Lung (tissue), 12 donors: ENCODE measurements around the gene PCGF1. TPM values are rescaled to one million over a fixed set of nuclear protein-coding genes. Genes with fewer than 3 reads are reported as not detected.

Source experiments
- ATAC-seq: fragments of 200-7000 bp; cut with Tn5 transposase; one replicate; pipeline ENCODE4 v1.9.1; 2020; ENCODE audit warnings: moderate number of reproducible peaks; ENCODE audit not compliant: insufficient read depth, low FRiP score
- DNase-seq, 3 donors: peaks; one replicate each; pipeline ENCODE4 v3.0.0-alpha.2; 2013 to 2017
- H3K27ac ChIP-seq, 2 donors: one replicate each; pipeline ENCODE4 v1.5.1; 2013; ENCODE audit warnings: mild to moderate bottlenecking in 2 of 2, moderate library complexity in 2 of 2, control low read depth in 1 of 2, inconsistent platforms in 1 of 2, low read depth in 1 of 2, low read length in 1 of 2
- H3K27me3 ChIP-seq, 3 donors: one replicate each; pipeline ENCODE4 v1.5.1; 2013; ENCODE audit warnings: low read length in 2 of 3; ENCODE audit not compliant: control insufficient read depth in 3 of 3, insufficient read depth in 3 of 3
- H3K36me3 ChIP-seq, 4 donors: one replicate each; pipeline ENCODE4 v1.5.1; 2013; ENCODE audit warnings: low read length in 4 of 4, mild to moderate bottlenecking in 1 of 4, moderate library complexity in 1 of 4; ENCODE audit not compliant: control insufficient read depth in 4 of 4, insufficient read depth in 4 of 4
- H3K4me1 ChIP-seq, 5 donors: one replicate each; pipeline ENCODE4 v1.5.1; 2013; ENCODE audit warnings: low read length in 5 of 5, mild to moderate bottlenecking in 2 of 5, moderate library complexity in 1 of 5; ENCODE audit not compliant: control insufficient read depth in 5 of 5, insufficient read depth in 5 of 5
- H3K4me3 ChIP-seq: one replicate; pipeline ENCODE4 v1.5.1; 2013; ENCODE audit warnings: mild to moderate bottlenecking, control low read depth, moderate library complexity
- H3K9ac ChIP-seq, 2 donors: one replicate each; pipeline ENCODE4 v1.5.1; 2013; ENCODE audit warnings: low read length in 2 of 2, control low read depth in 1 of 2; ENCODE audit not compliant: insufficient read depth in 1 of 2
- H3K9me3 ChIP-seq, 4 donors: one replicate each; pipeline ENCODE4 v1.5.1; 2013; ENCODE audit warnings: low read length in 3 of 4, mild to moderate bottlenecking in 1 of 4, moderate library complexity in 1 of 4; ENCODE audit not compliant: control insufficient read depth in 4 of 4, insufficient read depth in 3 of 4
- WGBS, 2 donors: extraction: QIAGEN DNeasy Blood & Tissue Kit; methylation state at CpG; one replicate each; pipeline ENCODE4 v1.1.7; 2013; 5-methylcytosine and 5-hydroxymethylcytosine counted together
- polyA plus RNA-seq, 2 donors: library from polyadenylated mRNA; stranded (reverse); fragments of 200-250 nt; gene quantifications; one replicate each; pipeline ENCODE4 v1.2.1, GENCODE V29; 2013
- total RNA-seq, 2 donors: library from RNA; depleted of rRNA in 1 of 2; stranded (reverse); fragments of >200 nt in 1 of 2; gene quantifications; one replicate each; pipeline ENCODE4 v1.2.1, GENCODE V29; 2014 to 2021
- TF ChIP-seq, protein P1 (sequence below): IDR thresholded peaks from 2 replicates; pipeline ENCODE4 v1.5.1; 2012; ENCODE audit warnings: mild to moderate bottlenecking; ENCODE audit errors: control extremely low read depth, extremely low read depth
- donor health status: control.
- donor health status: control.
- donor health status: Bipolar disorder and iron deficiency.
- donor health status: healthy.
- donor health status: DM: yes; HTN: yes; CAD: no.

Gene PCGF1
- total and polyA plus RNA-seq, 4 donors: 16.7 to 47.8 (median 28.1) TPM

DNA sequence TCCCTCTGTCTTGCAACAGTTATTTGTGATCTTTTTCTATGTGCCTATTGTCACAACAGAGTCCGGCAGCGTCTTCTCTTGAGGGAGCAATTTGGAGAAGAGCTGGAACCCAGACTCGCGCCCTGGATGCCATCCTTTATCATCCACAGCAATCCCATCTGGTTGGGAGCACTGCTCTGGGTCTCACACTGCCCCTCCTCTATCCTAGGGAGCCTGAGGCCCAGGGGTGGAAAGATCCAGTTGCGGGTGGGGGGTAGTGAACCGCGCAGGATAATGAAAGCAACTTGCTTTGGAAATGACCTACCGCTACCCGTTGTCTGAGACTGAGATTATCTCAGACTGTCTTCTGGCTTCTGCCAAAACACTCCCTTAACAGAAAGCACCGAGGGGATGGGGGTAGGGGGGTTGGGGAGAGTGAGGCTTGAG, 48.5 kb downstream of the PCGF1 start:
- Histone ChIP-seq H3K4me1 (peaks cover 6 to 33% (median 11%) of the 10 kb centered on the region in 5 donors), H3K27me3 (no peaks in the 10 kb centered on the region), H3K9ac (peak overlapping the region; percentile 54 to 78), H3K9me3 (no peaks in the 10 kb centered on the region), H3K27ac (peak overlapping the region; percentile 55 to 68), H3K4me3 (peak overlapping the region; percentile 50), H3K36me3 (peaks cover 6 to 15% (median 7%) of the 10 kb centered on the region in 4 donors)
- TF ChIP-seq, protein P1, sequence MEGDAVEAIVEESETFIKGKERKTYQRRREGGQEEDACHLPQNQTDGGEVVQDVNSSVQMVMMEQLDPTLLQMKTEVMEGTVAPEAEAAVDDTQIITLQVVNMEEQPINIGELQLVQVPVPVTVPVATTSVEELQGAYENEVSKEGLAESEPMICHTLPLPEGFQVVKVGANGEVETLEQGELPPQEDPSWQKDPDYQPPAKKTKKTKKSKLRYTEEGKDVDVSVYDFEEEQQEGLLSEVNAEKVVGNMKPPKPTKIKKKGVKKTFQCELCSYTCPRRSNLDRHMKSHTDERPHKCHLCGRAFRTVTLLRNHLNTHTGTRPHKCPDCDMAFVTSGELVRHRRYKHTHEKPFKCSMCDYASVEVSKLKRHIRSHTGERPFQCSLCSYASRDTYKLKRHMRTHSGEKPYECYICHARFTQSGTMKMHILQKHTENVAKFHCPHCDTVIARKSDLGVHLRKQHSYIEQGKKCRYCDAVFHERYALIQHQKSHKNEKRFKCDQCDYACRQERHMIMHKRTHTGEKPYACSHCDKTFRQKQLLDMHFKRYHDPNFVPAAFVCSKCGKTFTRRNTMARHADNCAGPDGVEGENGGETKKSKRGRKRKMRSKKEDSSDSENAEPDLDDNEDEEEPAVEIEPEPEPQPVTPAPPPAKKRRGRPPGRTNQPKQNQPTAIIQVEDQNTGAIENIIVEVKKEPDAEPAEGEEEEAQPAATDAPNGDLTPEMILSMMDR: no peak
- WGBS, 2 donors: 2 to 9% methylated on average over 10 of the region's 10 CpGs
- ATAC-seq (no peak), DNase-seq (peak in 1 of 3 donors; percentile 33)

DNA sequence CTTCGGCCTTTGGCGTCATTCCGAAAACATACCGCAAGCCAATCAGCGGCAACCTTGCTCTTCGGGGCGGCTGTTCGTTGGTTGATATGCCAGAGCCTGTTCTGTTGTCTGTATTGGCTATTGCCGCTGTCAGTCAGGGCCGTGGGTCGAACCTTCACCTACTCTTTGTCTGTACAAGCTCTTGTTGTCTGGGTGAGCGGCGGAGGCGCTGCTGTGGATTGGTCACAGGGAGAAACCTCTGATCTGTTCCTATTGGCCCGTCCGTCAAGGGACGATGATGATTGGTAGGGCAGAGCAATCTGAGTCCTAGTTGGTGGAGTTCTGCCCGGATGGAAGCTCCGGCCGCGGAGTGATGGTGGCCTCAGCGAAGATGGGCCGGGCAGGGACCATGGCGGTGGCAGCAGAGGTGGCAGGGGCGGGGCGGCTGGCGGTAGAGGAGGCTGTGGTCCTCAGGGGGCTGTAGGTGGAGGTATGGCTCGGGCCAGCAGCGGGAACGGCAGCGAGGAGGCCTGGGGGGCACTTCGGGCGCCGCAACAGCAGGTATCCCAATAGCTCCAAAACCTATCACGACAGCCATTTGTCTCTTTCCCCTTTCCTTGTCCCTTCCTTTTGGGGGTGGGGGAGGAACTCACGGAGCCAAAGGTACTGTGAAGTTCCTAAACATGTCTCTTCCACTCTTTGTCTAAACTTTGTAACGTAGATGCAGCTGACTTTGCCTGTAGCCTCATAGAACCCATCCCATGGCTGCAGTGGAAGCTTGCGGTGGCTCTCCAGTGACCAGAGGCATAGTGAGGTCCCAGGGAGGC, 49.2 kb downstream of the PCGF1 start, which contains the start of gene WBP1:
Gene WBP1 (plus strand): TSS at position 307 of the 806 bp plus-strand sequence. CDS start 165 bp downstream, at position 472.
- WGBS, 2 donors: 0 to 1% methylated on average over 36 to 38 of the region's 38 CpGs
- ATAC-seq (peak; percentile 93), DNase-seq (peak; percentile 100)
- Histone ChIP-seq H3K27me3 (no peaks in the 10 kb centered on the region), H3K9ac (peak within 1 kb of the TSS; percentile 80 to 92), H3K4me3 (peak within 1 kb of the TSS; percentile 54), H3K36me3 (peaks cover 6 to 15% (median 7%) of the 10 kb centered on the region in 4 donors), H3K27ac (peak within 1 kb of the TSS; percentile 78 to 94), H3K9me3 (no peaks in the 10 kb centered on the region), H3K4me1 (peaks cover 6 to 33% (median 11%) of the 10 kb centered on the region in 5 donors)
- TF ChIP-seq, protein P1: no peak

DNA sequence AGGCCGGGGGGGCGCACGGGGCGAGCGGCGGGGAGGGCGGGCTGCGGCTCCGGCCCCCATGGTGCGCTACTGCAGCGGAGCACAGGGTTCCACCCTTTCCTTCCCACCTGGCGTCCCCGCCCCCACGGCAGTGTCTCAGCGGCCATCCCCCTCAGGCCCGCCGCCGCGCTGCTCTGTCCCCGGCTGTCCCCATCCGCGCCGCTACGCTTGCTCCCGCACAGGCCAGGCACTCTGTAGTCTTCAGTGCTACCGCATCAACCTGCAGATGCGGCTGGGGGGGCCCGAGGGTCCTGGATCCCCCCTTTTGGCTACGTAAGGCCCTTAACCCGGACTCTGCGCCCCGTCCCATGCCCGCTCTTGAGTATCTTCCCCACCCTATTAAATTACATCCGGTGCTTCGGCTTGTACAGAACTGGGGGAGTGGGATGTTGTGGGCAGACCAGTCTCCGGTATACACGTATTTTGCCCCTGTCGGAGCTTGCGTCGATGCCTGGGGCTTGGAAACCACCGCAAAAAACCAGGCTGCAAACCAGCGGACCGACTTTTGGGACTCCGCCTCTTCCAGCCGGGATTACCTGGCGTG, 49.9 kb downstream of the PCGF1 start:
- peak overlapping the region; percentile 78 to 94 for H3K27ac ChIP-seq
- H3K9me3 ChIP-seq: no peaks in the 10 kb centered on the region
- ATAC-seq (peak; percentile 27), DNase-seq (peak in 2 of 3 donors; percentile 74 to 75)
- peaks cover under 1 to 13% (median 5%) of the 10 kb centered on the region in 4 donors for H3K36me3 ChIP-seq
- no peaks in the 10 kb centered on the region for H3K27me3 ChIP-seq
- peaks cover 6 to 33% (median 11%) of the 10 kb centered on the region in 5 donors for H3K4me1 ChIP-seq
- peak overlapping the region; percentile 54 for H3K4me3 ChIP-seq
- WGBS, 2 donors: 0 to 1% methylated on average over 42 to 46 of the region's 46 CpGs
- H3K9ac ChIP-seq: peak overlapping the region; percentile 80 to 92
- TF ChIP-seq, protein P1: no peak
